A549 (cell line): ENCODE measurements around the gene SGTA.

Experiments used
- CEBPB ChIP-seq, 2 experiments: fragments of >200 bp in 1 of 2; sonication (Bioruptor Twin) in 1 of 2; formaldehyde crosslinking in 1 of 2; IDR thresholded peaks; 2 replicates each; pipeline ENCODE4 v1.6.1; 2012 to 2016
- CTCF ChIP-seq: fragments of >200 bp; sonication (Bioruptor Twin); formaldehyde crosslinking; IDR thresholded peaks from 3 replicates; pipeline ENCODE4 v1.5.1; 2016
- EP300 ChIP-seq, 2 experiments: fragments of >200 bp; sonication (Bioruptor Twin); formaldehyde crosslinking; IDR thresholded peaks; 2 replicates in 1 of 2; 3 replicates in 1 of 2; pipeline ENCODE4 v1.6.1; 2016 to 2017
- HDAC2 ChIP-seq: fragments of 200-600 bp; sonication (generic); IDR thresholded peaks from 2 replicates; pipeline ENCODE4 v1.6.1; 2016
- MAFK ChIP-seq: fragments of 450-650 bp; IDR thresholded peaks from 2 replicates; pipeline ENCODE4 v1.6.1; 2014; ENCODE audit not compliant: partially characterized antibody
- MAZ ChIP-seq: fragments of 150-350 bp; IDR thresholded peaks from 2 replicates; pipeline ENCODE4 v1.6.1; 2014; ENCODE audit warnings: antibody characterized with exemption, low read depth, low read length, borderline replicate concordance
- POLR2A ChIP-seq: IDR thresholded peaks from 2 replicates; pipeline ENCODE4 v1.6.1; 2012; ENCODE audit warnings: mild to moderate bottlenecking, low read length
- RAD21 ChIP-seq, 2 experiments: fragments of >200 bp in 1 of 2; sonication (Bioruptor Twin) in 1 of 2; formaldehyde crosslinking in 1 of 2; IDR thresholded peaks in 1 of 2; conservative IDR thresholded peaks in 1 of 2; 2 replicates in 1 of 2; 3 replicates in 1 of 2; pipeline ENCODE4 v1.6.1; 2012 to 2018; ENCODE audit warnings: inconsistent platforms in 1 of 2
- RCOR1 ChIP-seq: fragments of 150-350 bp; IDR thresholded peaks from 2 replicates; pipeline ENCODE4 v1.6.1; 2014; ENCODE audit warnings: antibody characterized with exemption, low read length, low read depth
- RFX5 ChIP-seq: fragments of 450-650 bp; IDR thresholded peaks from 2 replicates; pipeline ENCODE4 v1.7.1; 2014; ENCODE audit warnings: antibody characterized with exemption, mild to moderate bottlenecking, moderate library complexity
- RNF2 ChIP-seq: fragments of 200-600 bp; sonication (generic); IDR thresholded peaks from 2 replicates; pipeline ENCODE4 v1.6.1; 2016; ENCODE audit warnings: low read depth, mild to moderate bottlenecking, antibody characterized with exemption, moderate library complexity, borderline replicate concordance
- SMC3 ChIP-seq: fragments of >200 bp; sonication (Bioruptor Twin); formaldehyde crosslinking; IDR thresholded peaks from 3 replicates; pipeline ENCODE4 v1.6.1; 2018; ENCODE audit warnings: inconsistent platforms
- ZFP36 ChIP-seq: fragments of 450-650 bp; IDR thresholded peaks from 2 replicates; pipeline ENCODE4 v1.6.1; 2014; ENCODE audit warnings: borderline replicate concordance; ENCODE audit not compliant: partially characterized antibody
- TF ChIP-seq, protein P1 (sequence below): IDR thresholded peaks from 2 replicates; pipeline ENCODE4 v1.6.1; 2012

GRCh38 chr19:2769218-2769617 lies 13.9 kb downstream of the SGTA start:
- TF ChIP-seq CTCF (no peak), EP300 (IDR thresholded peaks at IDR 0.05) (no peak), RAD21 (conservative IDR thresholded peaks at IDR 0.05 in 1 of 2, IDR thresholded peaks at IDR 0.05 in 1 of 2) (no peak), POLR2A (no peak), ZFP36 (no peak), MAZ (no peak), RFX5 (no peak), MAFK (no peak), HDAC2 (no peak), RNF2 (no peak), RCOR1 (no peak), CEBPB (IDR thresholded peaks at IDR 0.05) (no peak), SMC3 (no peak)
- TF ChIP-seq, protein P1, sequence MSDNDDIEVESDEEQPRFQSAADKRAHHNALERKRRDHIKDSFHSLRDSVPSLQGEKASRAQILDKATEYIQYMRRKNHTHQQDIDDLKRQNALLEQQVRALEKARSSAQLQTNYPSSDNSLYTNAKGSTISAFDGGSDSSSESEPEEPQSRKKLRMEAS: no peak
